HUES6 (cell line): ENCODE measurements around the gene PRXL2A.
"Not testable (repeated sequence)": the region's sequence is repeated elsewhere in the genome, so short reads cannot be mapped to it uniquely, and the experiment has no call there.

ENCODE experiments used
- H3K27ac ChIP-seq: 2 replicates; pipeline ENCODE4 v1.7.0; 2013; ENCODE audit warnings: low read depth, mild to moderate bottlenecking, low read length, inconsistent platforms
- H3K27me3 ChIP-seq: 2 replicates; pipeline ENCODE4 v1.6.1; 2013; ENCODE audit warnings: low read length; ENCODE audit not compliant: control insufficient read depth, insufficient read depth
- H3K36me3 ChIP-seq: 2 replicates; pipeline ENCODE4 v1.6.1; 2013; ENCODE audit warnings: low read length; ENCODE audit not compliant: control insufficient read depth, insufficient read depth
- H3K4me1 ChIP-seq: 2 replicates; pipeline ENCODE4 v1.6.1; 2013; ENCODE audit warnings: low read length; ENCODE audit not compliant: control insufficient read depth, insufficient read depth
- H3K4me3 ChIP-seq: 2 replicates; pipeline ENCODE4 v1.5.1; 2013; ENCODE audit warnings: low read depth, low read length
- H3K9ac ChIP-seq: one replicate; pipeline ENCODE4 v1.6.1; 2013; ENCODE audit warnings: mild to moderate bottlenecking, low read length
- H3K9me3 ChIP-seq: 2 replicates; pipeline ENCODE4 v1.6.1; 2013; ENCODE audit warnings: low read depth, low read length; ENCODE audit not compliant: control insufficient read depth, insufficient read depth

PRXL2A gene

GRCh38 chr10:80470266-80470665 is 61.9 kb downstream of the PRXL2A start:
- peaks cover 56% of the 10 kb centered on the region for H3K4me1 ChIP-seq

GRCh38 chr10:80471001-80471400 is 62.6 kb downstream of the PRXL2A start:
- H3K4me1 ChIP-seq = peaks cover 49% of the 10 kb centered on the region
- H3K27me3 ChIP-seq = peaks cover 4% of the 10 kb centered on the region; the same call in 1 of the 2 replicates
- no peak overlapping the region for H3K4me3 ChIP-seq
- H3K9ac ChIP-seq = no peak overlapping the region
- peaks cover 11% of the 10 kb centered on the region for H3K36me3 ChIP-seq
- H3K27ac ChIP-seq = no peak overlapping the region
- no peaks in the 10 kb centered on the region for H3K9me3 ChIP-seq

More at GRCh38 chr10:80470266-80470665, 61.9 kb downstream of the PRXL2A start:
- H3K4me3 ChIP-seq = no peak overlapping the region
- peaks cover 11% of the 10 kb centered on the region for H3K36me3 ChIP-seq
- no peaks in the 10 kb centered on the region for H3K9me3 ChIP-seq
- no peak overlapping the region for H3K9ac ChIP-seq
- H3K27me3 ChIP-seq = peaks cover 4% of the 10 kb centered on the region; the same call in 1 of the 2 replicates
- no peak overlapping the region for H3K27ac ChIP-seq

- Histone ChIP-seq H3K36me3 (peaks cover 11% of the 10 kb centered on the region), H3K9ac (no peak overlapping the region), H3K27me3 (peaks cover 4% of the 10 kb centered on the region; the same call in 1 of the 2 replicates), H3K27ac (no peak overlapping the region), H3K4me3 (no peak overlapping the region), H3K4me1 (peaks cover 45% of the 10 kb centered on the region), H3K9me3 (no peaks in the 10 kb centered on the region)
These were observed 63.4 kb downstream of the PRXL2A start for GRCh38 chr10:80471715-80472233.

DNA sequence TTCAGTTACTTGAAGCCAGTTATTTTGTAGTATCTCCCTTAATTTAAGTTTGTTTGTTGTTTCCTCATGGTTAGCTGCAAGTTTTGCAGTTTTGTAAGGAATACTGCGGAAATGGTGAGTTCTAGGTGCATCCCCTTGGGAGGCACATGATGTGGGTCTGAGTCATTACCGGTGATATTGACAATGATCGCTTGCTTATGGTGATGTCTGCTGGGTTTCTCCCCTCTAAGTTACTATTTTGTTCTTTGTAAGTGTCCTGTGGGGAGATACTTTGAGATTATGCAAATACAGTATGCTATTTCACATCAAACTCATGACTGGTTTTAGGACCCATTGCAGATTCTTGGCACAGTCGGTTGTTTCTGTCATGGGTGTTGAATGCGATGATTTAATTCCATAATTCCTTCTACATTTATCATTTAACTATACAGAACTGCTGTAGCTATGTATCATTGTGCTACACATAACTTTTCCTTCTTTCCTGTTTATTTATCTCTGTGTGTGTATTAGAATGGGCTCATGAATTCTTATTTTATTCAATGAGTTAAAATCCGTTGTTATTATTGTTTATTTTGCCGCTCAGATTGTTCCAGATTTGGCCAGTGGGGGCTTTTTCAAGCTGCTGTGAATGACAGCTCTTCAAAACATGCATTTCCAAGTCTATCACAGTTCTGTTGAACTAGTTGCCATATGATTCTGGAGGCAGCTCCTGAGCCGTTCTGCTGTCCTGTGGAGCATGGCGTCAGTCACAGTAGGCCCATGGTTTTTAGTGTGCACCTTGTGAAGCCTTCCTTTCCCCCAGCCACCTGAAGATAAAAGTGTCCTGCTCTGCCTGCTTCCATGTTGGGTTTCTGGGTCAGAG is 64.1 kb downstream of the PRXL2A start:
- Histone ChIP-seq H3K4me1 (peaks cover 44% of the 10 kb centered on the region), H3K27me3 (peaks cover 4% of the 10 kb centered on the region; the same call in 1 of the 2 replicates), H3K36me3 (peaks cover 11% of the 10 kb centered on the region), H3K4me3 (no peak overlapping the region), H3K9me3 (no peaks in the 10 kb centered on the region), H3K9ac (no peak overlapping the region), H3K27ac (no peak overlapping the region)

- Histone ChIP-seq H3K9me3 (peaks cover under 1% of the 10 kb centered on the region; the same call in 1 of the 2 replicates), H3K4me3 (no peak overlapping the region), H3K4me1 (peaks cover 40% of the 10 kb centered on the region), H3K9ac (no peak overlapping the region), H3K36me3 (peaks cover 11% of the 10 kb centered on the region), H3K27ac (no peak overlapping the region), H3K27me3 (peaks cover 4% of the 10 kb centered on the region; the same call in 1 of the 2 replicates)
These were observed 64.8 kb downstream of the PRXL2A start for GRCh38 chr10:80473096-80473657.

GRCh38 chr10:80473692-80474596 is 65.6 kb downstream of the PRXL2A start:
- peaks cover 3% of the 10 kb centered on the region; the same call in 1 of the 2 replicates for H3K9me3 ChIP-seq
- no peak overlapping the region for H3K4me3 ChIP-seq
- H3K27me3 ChIP-seq = peaks cover 4% of the 10 kb centered on the region; the same call in 1 of the 2 replicates
- H3K27ac ChIP-seq = no peak overlapping the region
- H3K36me3 ChIP-seq = peaks cover 11% of the 10 kb centered on the region
- H3K4me1 ChIP-seq = peaks cover 36% of the 10 kb centered on the region
- H3K9ac ChIP-seq = no peak overlapping the region

GRCh38 chr10:80474597-80474910 is 66.2 kb downstream of the PRXL2A start:
- no peak overlapping the region for H3K9ac ChIP-seq
- H3K4me1 ChIP-seq = peaks cover 36% of the 10 kb centered on the region
- H3K4me3 ChIP-seq = no peak overlapping the region
- peaks cover 4% of the 10 kb centered on the region; the same call in 1 of the 2 replicates for H3K27me3 ChIP-seq
- H3K27ac ChIP-seq = no peak overlapping the region; the same call in 1 of the 2 replicates
- peaks cover 11% of the 10 kb centered on the region for H3K36me3 ChIP-seq
- peaks cover 3% of the 10 kb centered on the region; the same call in 1 of the 2 replicates for H3K9me3 ChIP-seq

DNA sequence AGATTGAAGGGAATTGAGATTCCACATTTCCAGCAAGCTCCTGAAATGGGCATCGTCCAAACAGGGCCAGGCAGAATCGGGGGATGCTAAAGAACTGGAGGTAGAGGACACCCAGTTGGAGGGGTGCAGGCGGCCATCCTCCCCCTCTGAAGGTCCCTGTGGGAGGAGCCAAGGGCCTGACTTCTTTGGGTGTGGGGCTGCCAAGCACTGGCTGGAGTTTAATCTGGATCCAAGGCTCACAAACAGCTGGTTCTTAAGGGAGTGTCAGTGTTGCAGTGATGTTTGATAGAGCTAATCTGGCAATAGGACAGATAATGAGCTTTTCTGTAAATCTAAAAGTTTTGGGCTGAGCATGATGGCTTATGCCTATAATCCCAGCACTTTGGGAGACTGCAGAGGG is 66.6 kb downstream of the PRXL2A start:
- Histone ChIP-seq H3K27me3 (peaks cover 4% of the 10 kb centered on the region; the same call in 1 of the 2 replicates), H3K4me3 (no peak overlapping the region), H3K9me3 (peaks cover 3% of the 10 kb centered on the region; the same call in 1 of the 2 replicates), H3K36me3 (peaks cover 11% of the 10 kb centered on the region), H3K27ac (no peak overlapping the region; the same call in 1 of the 2 replicates), H3K4me1 (peaks cover 36% of the 10 kb centered on the region), H3K9ac (no peak overlapping the region)

- H3K9me3 ChIP-seq, H3K36me3 ChIP-seq, H3K4me3 ChIP-seq, H3K9ac ChIP-seq, H3K27me3 ChIP-seq, H3K27ac ChIP-seq: not testable (repeated sequence)
- H3K4me1 ChIP-seq = peaks cover 36% of the 10 kb centered on the region
These were observed 67.3 kb downstream of the PRXL2A start for GRCh38 chr10:80475641-80476040.

GRCh38 chr10:80476685-80477084 is 68.3 kb downstream of the PRXL2A start:
- Histone ChIP-seq H3K4me3 (no peak overlapping the region), H3K4me1 (peaks cover 31% of the 10 kb centered on the region), H3K27ac (no peak overlapping the region), H3K9ac (no peak overlapping the region), H3K9me3 (peaks cover 3% of the 10 kb centered on the region; the same call in 1 of the 2 replicates), H3K27me3 (no peaks in the 10 kb centered on the region), H3K36me3 (no peaks in the 10 kb centered on the region; the same call in 1 of the 2 replicates)
